ENCODE measurements around the gene GRID1. TPM values are rescaled to one million over a fixed set of nuclear protein-coding genes. Genes with fewer than 3 reads are reported as not detected.

The GRID1 gene
- total RNA-seq, 1 donor from 2014 or later, result 0.60 TPM

GRCh38 chr10:86139066-86139657, 227.4 kb downstream of the GRID1 start:
- TF ChIP-seq CTCF (IDR thresholded peaks at IDR 0.05), result peak; percentile 63
- Mint-ChIP-seq H3K36me3 (ENCODE audit: low read depth) (no peaks in the 10 kb centered on the region), H3K9me3 (ENCODE audit: low read depth) (no peaks in the 10 kb centered on the region), H3K27me3 (ENCODE audit: low read depth) (no peaks in the 10 kb centered on the region), H3K27ac (ENCODE audit: unreplicated experiment) (no peak overlapping the region), H3K4me3 (ENCODE audit: unreplicated experiment) (no peak overlapping the region), H3K4me1 (ENCODE audit: low read depth) (no peaks in the 10 kb centered on the region)
- peak; percentile 59 for DNase-seq (ENCODE audit: low spot score)

DNA sequence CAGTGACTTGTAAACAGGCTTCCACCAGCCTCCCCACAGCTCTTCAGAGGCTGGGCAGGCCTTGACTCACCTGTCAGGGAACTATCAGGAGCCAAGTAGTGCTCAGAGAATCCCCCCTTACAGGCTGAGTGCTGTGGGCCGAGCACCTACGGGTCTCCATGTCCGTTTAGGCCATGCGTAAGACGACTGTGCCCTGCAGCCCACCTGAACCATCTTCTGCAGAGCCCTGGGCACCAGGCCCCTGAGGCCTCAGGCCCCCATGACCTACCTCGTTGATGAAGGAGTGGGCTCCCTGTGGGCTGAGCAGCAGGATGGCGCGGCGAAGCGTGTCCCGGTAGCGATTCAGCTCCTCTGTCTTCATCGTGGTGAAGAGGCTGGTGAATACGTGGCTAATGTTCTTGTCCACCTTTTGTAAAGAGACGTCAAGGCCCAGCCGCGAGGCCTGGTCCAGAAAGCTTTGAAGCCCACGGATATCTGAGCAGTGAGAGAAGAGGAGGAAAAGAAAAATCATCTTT, 228.0 kb downstream of the GRID1 start:
- TF ChIP-seq CTCF (IDR thresholded peaks at IDR 0.05), result no peak
- peak; percentile 73 for DNase-seq (ENCODE audit: low spot score)
- H3K36me3 Mint-ChIP-seq (ENCODE audit: low read depth), result no peaks in the 10 kb centered on the region
- H3K27me3 Mint-ChIP-seq (ENCODE audit: low read depth), result no peaks in the 10 kb centered on the region
- H3K9me3 Mint-ChIP-seq (ENCODE audit: low read depth), result no peaks in the 10 kb centered on the region
- no peak overlapping the region for H3K4me3 Mint-ChIP-seq (ENCODE audit: unreplicated experiment)
- no peaks in the 10 kb centered on the region for H3K4me1 Mint-ChIP-seq (ENCODE audit: low read depth)
- H3K27ac Mint-ChIP-seq (ENCODE audit: unreplicated experiment), result no peak overlapping the region

DNA sequence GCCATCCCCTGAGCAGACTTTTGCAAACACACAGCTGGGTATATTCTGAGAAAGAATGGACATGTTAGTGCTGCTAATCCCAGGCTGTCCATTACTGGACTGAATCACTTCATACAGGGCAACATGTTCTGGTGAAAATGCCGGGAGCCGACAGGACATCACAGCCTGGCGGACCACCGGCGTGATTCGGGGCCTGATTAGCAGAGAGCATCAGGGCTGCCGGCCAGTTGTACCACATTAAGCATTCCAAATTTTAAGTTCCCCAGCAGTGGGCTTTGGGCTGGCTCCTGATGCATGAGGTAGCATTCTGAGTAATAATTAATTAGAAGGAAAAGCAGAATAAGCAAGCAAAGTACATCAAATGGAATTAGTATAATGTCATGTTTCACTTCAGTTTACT, 229.0 kb downstream of the GRID1 start:
- TF ChIP-seq CTCF (IDR thresholded peaks at IDR 0.05), result no peak
- Mint-ChIP-seq H3K9me3 (ENCODE audit: low read depth) (no peaks in the 10 kb centered on the region), H3K4me1 (ENCODE audit: low read depth) (no peaks in the 10 kb centered on the region), H3K4me3 (ENCODE audit: unreplicated experiment) (no peak overlapping the region), H3K27me3 (ENCODE audit: low read depth) (no peaks in the 10 kb centered on the region), H3K36me3 (ENCODE audit: low read depth) (no peaks in the 10 kb centered on the region), H3K27ac (ENCODE audit: unreplicated experiment) (no peak overlapping the region)
- DNase-seq (ENCODE audit: low spot score), result peak; percentile 59

DNA sequence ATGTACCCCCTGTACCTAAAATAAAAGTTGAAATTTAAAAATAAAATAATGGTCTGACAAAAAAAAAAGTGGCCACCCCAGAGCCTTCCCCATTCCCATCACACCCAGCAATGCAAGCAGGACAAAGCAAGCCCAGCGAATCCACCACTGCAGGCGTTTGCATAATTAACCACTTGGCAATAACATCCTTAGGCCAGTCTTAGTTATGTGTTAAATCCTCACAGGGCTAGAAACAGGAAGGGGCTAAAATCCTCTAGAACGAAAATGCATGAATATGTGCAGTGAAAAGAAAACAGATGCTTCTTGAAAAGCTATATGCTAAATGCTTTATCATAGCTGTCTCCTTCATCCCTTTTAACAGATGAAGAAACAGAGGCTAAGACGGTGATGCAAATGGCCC, 229.7 kb downstream of the GRID1 start:
- no peak for TF ChIP-seq CTCF (IDR thresholded peaks at IDR 0.05)
- H3K4me3 Mint-ChIP-seq (ENCODE audit: unreplicated experiment), result no peak overlapping the region
- H3K36me3 Mint-ChIP-seq (ENCODE audit: low read depth), result no peaks in the 10 kb centered on the region

GRCh38 chr10:86135191-86135590, 231.4 kb downstream of the GRID1 start:
- Mint-ChIP-seq H3K4me3 (ENCODE audit: unreplicated experiment) (no peak overlapping the region), H3K27me3 (ENCODE audit: low read depth) (no peaks in the 10 kb centered on the region), H3K9me3 (ENCODE audit: low read depth) (peaks cover 8% of the 10 kb centered on the region), H3K27ac (ENCODE audit: unreplicated experiment) (no peak overlapping the region), H3K4me1 (ENCODE audit: low read depth) (no peaks in the 10 kb centered on the region), H3K36me3 (ENCODE audit: low read depth) (no peaks in the 10 kb centered on the region)
- DNase-seq (ENCODE audit: low spot score), result peak; percentile 59
- no peak for TF ChIP-seq CTCF (IDR thresholded peaks at IDR 0.05)

More for the DNA sequence above, 229.7 kb downstream of the GRID1 start:
- Mint-ChIP-seq H3K27me3 (ENCODE audit: low read depth) (no peaks in the 10 kb centered on the region), H3K4me1 (ENCODE audit: low read depth) (no peaks in the 10 kb centered on the region), H3K9me3 (ENCODE audit: low read depth) (no peaks in the 10 kb centered on the region), H3K27ac (ENCODE audit: unreplicated experiment) (no peak overlapping the region)
- DNase-seq (ENCODE audit: low spot score), result no peak
